Measurements from ENCODE around the gene DIAPH2.
"Not testable (repeated sequence)": the region's sequence is repeated elsewhere in the genome, so short reads cannot be mapped to it uniquely, and the experiment has no call there.

Gene DIAPH2

DNA sequence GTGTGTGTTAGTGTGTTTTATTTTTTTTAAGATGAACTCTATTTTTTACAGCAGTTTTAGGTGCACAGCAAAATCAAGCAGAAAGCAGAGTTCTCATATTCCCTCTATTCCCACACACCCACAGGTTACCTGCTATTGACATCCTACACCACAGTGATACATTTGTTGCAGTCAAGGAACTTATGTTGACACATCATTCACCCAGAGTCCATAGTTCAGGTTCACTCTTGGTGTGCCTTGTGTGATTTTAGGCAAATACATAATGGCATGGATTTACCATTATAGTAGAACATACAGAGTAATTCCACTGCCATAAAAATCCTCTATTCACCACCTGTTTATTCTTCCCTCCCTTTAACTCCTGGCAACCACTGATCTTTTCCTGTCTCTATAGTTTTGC lies 28.7 kb downstream of the DIAPH2 start:
- TF ChIP-seq, protein P1, sequence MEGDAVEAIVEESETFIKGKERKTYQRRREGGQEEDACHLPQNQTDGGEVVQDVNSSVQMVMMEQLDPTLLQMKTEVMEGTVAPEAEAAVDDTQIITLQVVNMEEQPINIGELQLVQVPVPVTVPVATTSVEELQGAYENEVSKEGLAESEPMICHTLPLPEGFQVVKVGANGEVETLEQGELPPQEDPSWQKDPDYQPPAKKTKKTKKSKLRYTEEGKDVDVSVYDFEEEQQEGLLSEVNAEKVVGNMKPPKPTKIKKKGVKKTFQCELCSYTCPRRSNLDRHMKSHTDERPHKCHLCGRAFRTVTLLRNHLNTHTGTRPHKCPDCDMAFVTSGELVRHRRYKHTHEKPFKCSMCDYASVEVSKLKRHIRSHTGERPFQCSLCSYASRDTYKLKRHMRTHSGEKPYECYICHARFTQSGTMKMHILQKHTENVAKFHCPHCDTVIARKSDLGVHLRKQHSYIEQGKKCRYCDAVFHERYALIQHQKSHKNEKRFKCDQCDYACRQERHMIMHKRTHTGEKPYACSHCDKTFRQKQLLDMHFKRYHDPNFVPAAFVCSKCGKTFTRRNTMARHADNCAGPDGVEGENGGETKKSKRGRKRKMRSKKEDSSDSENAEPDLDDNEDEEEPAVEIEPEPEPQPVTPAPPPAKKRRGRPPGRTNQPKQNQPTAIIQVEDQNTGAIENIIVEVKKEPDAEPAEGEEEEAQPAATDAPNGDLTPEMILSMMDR (IDR thresholded peaks at IDR 0.05; ENCODE audit: extremely low read depth, missing control alignments): no peak

DNA sequence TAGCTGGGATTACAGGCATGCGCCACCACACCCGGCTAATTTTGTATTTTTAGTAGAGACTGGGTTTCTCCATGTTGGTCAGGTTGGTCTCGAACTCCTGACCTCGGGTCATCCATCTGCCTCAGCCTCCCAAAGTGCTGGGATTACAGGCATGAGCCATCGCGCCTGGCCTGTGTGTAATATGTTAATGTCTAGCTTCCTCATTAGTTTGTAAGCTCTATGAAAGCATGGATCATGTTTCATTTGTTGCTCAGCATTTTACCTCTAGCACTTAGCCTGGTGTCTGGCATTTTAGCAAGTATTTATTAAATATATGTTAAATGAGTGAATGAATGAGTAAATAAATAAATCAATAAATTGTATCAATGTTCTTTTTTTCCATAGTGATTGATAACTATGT lies 29.8 kb downstream of the DIAPH2 start:
- not testable (repeated sequence) for DNase-seq (ENCODE audit: low spot score)

More for the DNA sequence above, 28.7 kb downstream of the DIAPH2 start:
- no peak for DNase-seq (ENCODE audit: low spot score)

DNA sequence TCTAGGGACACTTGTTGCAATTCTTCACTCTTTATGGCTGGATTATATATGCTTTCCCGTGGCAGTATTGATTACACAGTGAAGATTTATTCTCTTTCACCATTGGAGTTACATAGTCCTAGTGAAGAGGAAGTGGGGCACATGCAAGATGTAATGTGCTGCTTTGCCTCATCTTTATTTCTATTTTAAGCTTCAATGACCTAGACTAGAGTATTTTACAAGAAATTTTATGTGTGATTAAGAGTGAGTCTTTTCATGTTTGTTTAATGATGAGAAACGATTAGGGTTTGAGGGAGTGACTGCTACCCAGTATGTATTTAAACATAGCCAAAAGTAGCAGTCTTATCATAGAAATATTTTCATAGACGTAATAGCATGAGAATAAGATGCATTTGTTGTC lies 30.8 kb downstream of the DIAPH2 start:
- no peak for DNase-seq (ENCODE audit: low spot score)
- TF ChIP-seq, protein P1 (IDR thresholded peaks at IDR 0.05; ENCODE audit: extremely low read depth, missing control alignments): no peak

DNA sequence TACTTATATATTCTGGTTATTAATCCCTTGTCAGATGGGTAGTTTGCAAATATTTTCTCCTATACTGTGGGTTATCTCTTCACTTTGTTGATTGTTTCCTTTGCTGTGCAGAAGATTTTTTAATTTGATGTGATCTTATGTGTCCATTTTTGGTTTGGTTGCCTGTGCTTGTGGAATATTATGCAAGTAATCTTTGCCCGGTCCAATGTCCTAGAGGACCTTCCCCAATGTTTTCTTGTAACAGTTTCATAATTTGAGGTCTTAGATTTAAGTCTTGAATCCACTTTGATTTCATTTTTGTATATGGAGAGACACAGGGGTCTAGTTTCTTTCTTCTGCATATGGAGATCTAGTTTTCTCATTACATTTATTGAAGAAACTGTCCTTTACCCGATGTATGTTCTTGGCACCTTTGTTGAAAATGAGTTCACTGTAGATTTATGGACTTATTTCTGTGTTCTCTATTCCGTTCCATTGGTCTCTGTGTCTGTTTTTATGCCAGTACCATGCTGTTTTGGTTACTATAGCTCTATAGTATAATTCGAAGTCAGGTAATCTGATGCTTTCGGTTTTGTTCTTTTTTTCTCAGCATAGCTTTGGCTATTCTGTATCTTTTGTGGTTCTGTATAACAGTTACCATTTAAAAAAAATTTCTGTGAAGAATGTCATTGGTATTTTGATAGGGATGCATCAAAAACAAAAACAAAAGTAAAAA lies 34.7 kb downstream of the DIAPH2 start:
- DNase-seq (ENCODE audit: low spot score): no peak
- TF ChIP-seq, protein P1 (IDR thresholded peaks at IDR 0.05; ENCODE audit: extremely low read depth, missing control alignments): no peak

DNA sequence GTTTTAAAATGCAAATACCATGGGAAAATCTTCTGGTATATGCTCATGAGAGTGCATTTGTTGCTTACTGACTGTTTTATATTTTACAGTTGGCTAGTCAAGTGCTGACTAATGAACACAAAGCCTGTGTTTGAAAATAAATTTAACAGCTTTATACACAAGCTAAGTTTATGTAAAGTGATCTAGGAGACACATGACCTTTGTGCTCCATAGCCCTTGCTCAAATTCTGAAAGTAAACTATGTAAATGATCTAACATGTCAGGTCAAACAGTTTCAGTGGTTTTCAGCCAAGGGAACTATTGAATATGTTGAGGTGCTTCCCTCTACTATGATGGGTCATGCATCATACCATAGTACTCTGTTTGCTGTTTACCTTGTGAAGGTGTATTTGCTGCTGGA lies 36.7 kb downstream of the DIAPH2 start:
- peak; percentile 38 for DNase-seq (ENCODE audit: low spot score)
- TF ChIP-seq, protein P1 (IDR thresholded peaks at IDR 0.05; ENCODE audit: extremely low read depth, missing control alignments): no peak

DNA sequence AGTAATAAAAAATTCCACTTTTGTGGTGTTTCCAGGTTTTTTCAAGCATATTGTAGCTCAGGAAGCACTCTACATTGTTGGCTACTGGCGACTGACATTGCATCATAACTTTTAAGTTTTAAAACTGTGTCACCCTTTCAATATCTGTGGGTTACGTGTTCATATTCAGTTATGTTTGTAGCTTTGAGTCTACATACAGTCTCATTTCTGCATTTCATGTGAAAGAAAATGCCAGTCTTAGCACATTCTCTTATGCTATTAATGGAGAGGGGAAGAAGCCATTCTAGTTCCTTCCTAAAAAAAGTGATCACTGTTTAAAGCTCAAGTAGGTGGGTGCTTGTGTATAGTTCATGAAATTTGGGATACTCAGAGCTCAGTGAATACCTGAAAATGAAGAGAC lies 38.1 kb downstream of the DIAPH2 start:
- DNase-seq (ENCODE audit: low spot score): no peak

DNA sequence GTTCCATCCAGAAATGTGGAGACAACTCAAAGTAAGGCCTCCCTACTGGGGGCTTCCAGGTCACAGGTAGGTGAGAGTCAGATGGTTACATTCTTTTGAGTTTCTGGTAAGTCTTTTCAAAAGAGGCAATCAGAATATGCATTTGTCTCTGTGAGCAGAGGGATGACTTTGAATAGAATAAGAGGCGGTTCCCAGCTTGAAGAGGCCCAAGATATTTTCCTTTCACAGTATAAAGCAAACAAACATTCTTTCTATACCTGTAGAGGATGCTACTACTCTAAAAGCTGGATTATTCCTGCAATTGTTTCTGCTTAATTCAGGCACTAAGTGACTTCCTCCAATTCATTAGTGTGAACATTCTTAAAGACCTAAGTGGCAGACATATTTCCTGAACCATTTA lies 44.4 kb downstream of the DIAPH2 start:
- TF ChIP-seq, protein P1 (IDR thresholded peaks at IDR 0.05; ENCODE audit: extremely low read depth, missing control alignments): no peak

More for the DNA sequence above, 38.1 kb downstream of the DIAPH2 start:
- TF ChIP-seq, protein P1 (IDR thresholded peaks at IDR 0.05; ENCODE audit: extremely low read depth, missing control alignments): no peak

More for the DNA sequence above, 44.4 kb downstream of the DIAPH2 start:
- DNase-seq (ENCODE audit: low spot score): no peak

Data from GM20000 (cell line).